Endothelial cell of umbilical vein (primary cell): Measurements from ENCODE around the gene CCN2.

Source experiments
- CTCF ChIP-seq, 2 donors: IDR thresholded peaks; 1 replicate in 1 of 2; 2 replicates in 1 of 2; pipeline ENCODE4 v1.5.1; 2011; ENCODE audit warnings: low read length in 2 of 2, mild to moderate bottlenecking in 2 of 2, moderate library complexity in 2 of 2, control low read depth in 1 of 2, inconsistent platforms in 1 of 2, low read depth in 1 of 2; ENCODE audit not compliant: insufficient read depth in 1 of 2; ENCODE audit errors: extremely low read depth in 1 of 2
- EZH2 ChIP-seq: IDR thresholded peaks from 2 replicates; pipeline ENCODE4 v1.6.1; 2012; ENCODE audit warnings: borderline replicate concordance, low read depth, mild to moderate bottlenecking, moderate library complexity, low read length, inconsistent platforms; ENCODE audit not compliant: severe bottlenecking
- FOS ChIP-seq: IDR thresholded peaks from 2 replicates; pipeline ENCODE4 v1.6.1; 2011; ENCODE audit warnings: mild to moderate bottlenecking, low read length, moderate library complexity, borderline replicate concordance; ENCODE audit not compliant: insufficient read depth
- JUN ChIP-seq: IDR thresholded peaks from 2 replicates; pipeline ENCODE4 v1.6.1; 2011; ENCODE audit warnings: borderline replicate concordance, low read depth; ENCODE audit not compliant: insufficient read length, insufficient read depth
- MAX ChIP-seq: IDR thresholded peaks from 2 replicates; pipeline ENCODE4 v1.6.1; 2011; ENCODE audit not compliant: insufficient read depth, insufficient read length
- POLR2A ChIP-seq: IDR thresholded peaks from 2 replicates; pipeline ENCODE4 v1.6.1; 2012; ENCODE audit warnings: low read depth, mild to moderate bottlenecking, control low read depth, low read length
- POLR2AphosphoS5 ChIP-seq: IDR thresholded peaks from 2 replicates; pipeline ENCODE4 v1.6.1; 2012; ENCODE audit warnings: low read depth, mild to moderate bottlenecking, control low read depth, low read length, moderate library complexity; ENCODE audit not compliant: insufficient read depth

GRCh38 chr6:131946992-131947955, 3.9 kb downstream of the CCN2 start:
- peak; percentile 86 for TF ChIP-seq POLR2AphosphoS5
- TF ChIP-seq CTCF (IDR thresholded peaks at IDR 0.05; ENCODE audit: extremely low read depth in 1 of 2, insufficient read depth in 1 of 2, low read depth in 1 of 2, low read length in 2 of 2), result no peak
- peak; percentile 50 for TF ChIP-seq POLR2A
- no peak for TF ChIP-seq JUN
- no peak for TF ChIP-seq EZH2
- no peak for TF ChIP-seq MAX
- TF ChIP-seq FOS, result no peak
